Lung microvascular endothelial cell (primary cell): ENCODE measurements around the gene ACTN1. TPM values are rescaled to one million over a fixed set of nuclear protein-coding genes. Genes with fewer than 3 reads are reported as not detected.

Experiments used
- DNase-seq, 2 donors: peaks; one replicate each; pipeline versions ENCODE4 v3.0.0 to v3.0.0-alpha.2; 2010; ENCODE audit warnings: low read depth in 2 of 2
- total RNA-seq: library from RNA; depleted of rRNA; stranded (reverse); fragments of >200 nt; gene quantifications from 2 replicates; pipeline ENCODE4 v1.2.1, GENCODE V29; 2014

The ACTN1 gene
- total RNA-seq, 1 donor from 2014 or later: 219 TPM

GRCh38 chr14:68919129-68919927 lies 59.8 kb downstream of the ACTN1 start:
- DNase-seq: no peak

- DNase-seq: no peak
These were observed 60.5 kb downstream of the ACTN1 start for GRCh38 chr14:68918612-68919011.

- DNase-seq: no peak
These were observed 62.7 kb downstream of the ACTN1 start for GRCh38 chr14:68916358-68916941.

- DNase-seq: no peak
These were observed 65.6 kb downstream of the ACTN1 start for GRCh38 chr14:68913516-68913915.

GRCh38 chr14:68911594-68912227 lies 67.4 kb downstream of the ACTN1 start:
- peak; percentile 80 to 88 for DNase-seq

- DNase-seq: peak in 1 of 2 donors; percentile 27
These were observed 68.6 kb downstream of the ACTN1 start for GRCh38 chr14:68910540-68910939.

GRCh38 chr14:68908803-68909202 lies 70.3 kb downstream of the ACTN1 start:
- no peak for DNase-seq

- DNase-seq: no peak
These were observed 70.9 kb downstream of the ACTN1 start for GRCh38 chr14:68908201-68908600.

- DNase-seq: no peak
These were observed 72.7 kb downstream of the ACTN1 start for GRCh38 chr14:68906439-68906838.

- DNase-seq: no peak
These were observed 73.8 kb downstream of the ACTN1 start for GRCh38 chr14:68905107-68905895.

- DNase-seq: no peak
These were observed 76.7 kb downstream of the ACTN1 start for GRCh38 chr14:68902357-68902756.

GRCh38 chr14:68899033-68899603 lies 80.0 kb downstream of the ACTN1 start:
- no peak for DNase-seq

GRCh38 chr14:68898248-68899032 lies 80.7 kb downstream of the ACTN1 start:
- DNase-seq: no peak

GRCh38 chr14:68897559-68898155 lies 81.4 kb downstream of the ACTN1 start:
- no peak for DNase-seq

- peak in 1 of 2 donors; percentile 34 for DNase-seq
These were observed 83.0 kb downstream of the ACTN1 start for GRCh38 chr14:68896132-68896531.

- peak in 1 of 2 donors; percentile 93 for DNase-seq
These were observed 84.0 kb downstream of the ACTN1 start for GRCh38 chr14:68894802-68895703.

- peak in 1 of 2 donors; percentile 86 for DNase-seq
These were observed 85.0 kb downstream of the ACTN1 start for GRCh38 chr14:68894123-68894522.

- DNase-seq: no peak
These were observed 85.5 kb downstream of the ACTN1 start for GRCh38 chr14:68893566-68893965.

- no peak for DNase-seq
These were observed 86.1 kb downstream of the ACTN1 start for GRCh38 chr14:68892961-68893360.
